ENCODE results near the gene EXOC1L.

EXOC1L gene

GRCh38 chr4:55849724-55850123, 30.1 kb downstream of the EXOC1L start:
- no peak for DNase-seq (ENCODE audit: extremely low read depth, low read depth)

GRCh38 chr4:55851885-55852284, 32.3 kb downstream of the EXOC1L start:
- no peak for DNase-seq (ENCODE audit: extremely low read depth, low read depth)
- no peak for TF ChIP-seq CTCF (IDR thresholded peaks at IDR 0.05; ENCODE audit: low read depth, low read length, missing control alignments)
- H3K4me3 ChIP-seq (replicated peaks; ENCODE audit: low read depth, low read length), result no peak overlapping the region

More at GRCh38 chr4:55849724-55850123, 30.1 kb downstream of the EXOC1L start:
- peak; percentile 6 for TF ChIP-seq CTCF (IDR thresholded peaks at IDR 0.05; ENCODE audit: low read depth, low read length, missing control alignments)
- H3K4me3 ChIP-seq (replicated peaks; ENCODE audit: low read depth, low read length), result no peak overlapping the region

GRCh38 chr4:55853484-55854046, 34.0 kb downstream of the EXOC1L start, which contains the start of gene EXOC1:
Gene EXOC1, plus strand, starts transcription at chr4:55853648. Its CDS starts 4,676 bp downstream, at chr4:55858324.
- H3K4me3 ChIP-seq (replicated peaks; ENCODE audit: low read depth, low read length), result peak within 1 kb of the TSS; percentile 68
- TF ChIP-seq CTCF (IDR thresholded peaks at IDR 0.05; ENCODE audit: low read depth, low read length, missing control alignments), result no peak

GRCh38 chr4:55854129-55854528, 34.5 kb downstream of the EXOC1L start:
- DNase-seq (ENCODE audit: extremely low read depth, low read depth), result no peak
- no peak for TF ChIP-seq CTCF (IDR thresholded peaks at IDR 0.05; ENCODE audit: low read depth, low read length, missing control alignments)
- peak overlapping the region; percentile 68 for H3K4me3 ChIP-seq (replicated peaks; ENCODE audit: low read depth, low read length)

More at GRCh38 chr4:55853484-55854046, 34.0 kb downstream of the EXOC1L start, which contains the start of gene EXOC1:
- DNase-seq (ENCODE audit: extremely low read depth, low read depth), result peak; percentile 88

GRCh38 chr4:55857586-55857985, 38.0 kb downstream of the EXOC1L start:
- DNase-seq (ENCODE audit: extremely low read depth, low read depth), result no peak
- no peak overlapping the region for H3K4me3 ChIP-seq (replicated peaks; ENCODE audit: low read depth, low read length)
- no peak for TF ChIP-seq CTCF (IDR thresholded peaks at IDR 0.05; ENCODE audit: low read depth, low read length, missing control alignments)

- no peak for DNase-seq (ENCODE audit: extremely low read depth, low read depth)
These were observed 40.1 kb downstream of the EXOC1L start for GRCh38 chr4:55859711-55860110.

More at GRCh38 chr4:55859711-55860110, 40.1 kb downstream of the EXOC1L start:
- H3K4me3 ChIP-seq (replicated peaks; ENCODE audit: low read depth, low read length), result no peak overlapping the region
- no peak for TF ChIP-seq CTCF (IDR thresholded peaks at IDR 0.05; ENCODE audit: low read depth, low read length, missing control alignments)
